Measurements from ENCODE around the gene GJA3. TPM values are rescaled to one million over a fixed set of nuclear protein-coding genes. Genes with fewer than 3 reads are reported as not detected.

The GJA3 gene
- total RNA-seq, 2 experiments from 2014 or later, result 0.39 to 0.54 TPM

GRCh38 chr13:20175406-20175794, 14.5 kb upstream of the GJA3 start:
- POLR2A ChIA-PET, result no interaction called here
- Mint-ChIP-seq H3K4me3 (no peak overlapping the region), H3K4me1 (peaks cover 5% of the 10 kb centered on the region), H3K9me3 (no peaks in the 10 kb centered on the region), H3K36me3 (no peaks in the 10 kb centered on the region), H3K27ac (no peak overlapping the region), H3K27me3 (peaks cover 72% of the 10 kb centered on the region)
- no peak for ATAC-seq (ENCODE audit: low read depth)
- no peak for DNase-seq

GRCh38 chr13:20174656-20175405, 14.0 kb upstream of the GJA3 start:
- POLR2A ChIA-PET, result no interaction called here
- Mint-ChIP-seq H3K27ac (no peak overlapping the region), H3K36me3 (no peaks in the 10 kb centered on the region)

GRCh38 chr13:20173116-20173746, 12.4 kb upstream of the GJA3 start:
- Mint-ChIP-seq H3K4me3 (no peak overlapping the region), H3K4me1 (peaks cover 11% of the 10 kb centered on the region), H3K36me3 (no peaks in the 10 kb centered on the region), H3K9me3 (no peaks in the 10 kb centered on the region), H3K27me3 (peaks cover 55% of the 10 kb centered on the region), H3K27ac (no peak overlapping the region)
- no peak for DNase-seq
- POLR2A ChIA-PET, result no interaction called here
- ATAC-seq (ENCODE audit: low read depth), result no peak

More at GRCh38 chr13:20174656-20175405, 14.0 kb upstream of the GJA3 start:
- no peak for DNase-seq
- peak; percentile 77 for ATAC-seq (ENCODE audit: low read depth)
- Mint-ChIP-seq H3K27me3 (peaks cover 67% of the 10 kb centered on the region), H3K4me1 (peaks cover 5% of the 10 kb centered on the region), H3K9me3 (no peaks in the 10 kb centered on the region), H3K4me3 (peak overlapping the region; percentile 6)

GRCh38 chr13:20171364-20171763, 10.5 kb upstream of the GJA3 start:
- Mint-ChIP-seq H3K36me3 (no peaks in the 10 kb centered on the region), H3K4me3 (no peak overlapping the region), H3K27me3 (peaks cover 49% of the 10 kb centered on the region), H3K9me3 (no peaks in the 10 kb centered on the region), H3K27ac (no peak overlapping the region), H3K4me1 (peaks cover 11% of the 10 kb centered on the region)
- POLR2A ChIA-PET, result no interaction called here
- ATAC-seq (ENCODE audit: low read depth), result no peak
- DNase-seq, result no peak

GRCh38 chr13:20170921-20171320, 10.1 kb upstream of the GJA3 start:
- H3K27me3 Mint-ChIP-seq, result peaks cover 49% of the 10 kb centered on the region

GRCh38 chr13:20168396-20168795, 7.5 kb upstream of the GJA3 start:
- H3K27me3 Mint-ChIP-seq, result peaks cover 29% of the 10 kb centered on the region
- POLR2A ChIA-PET, result no interaction called here
- H3K4me1 Mint-ChIP-seq, result peaks cover 8% of the 10 kb centered on the region
- ATAC-seq (ENCODE audit: low read depth), result no peak
- DNase-seq, result no peak
- no peak overlapping the region for H3K27ac Mint-ChIP-seq
- no peaks in the 10 kb centered on the region for H3K9me3 Mint-ChIP-seq
- no peaks in the 10 kb centered on the region for H3K36me3 Mint-ChIP-seq
- H3K4me3 Mint-ChIP-seq, result no peak overlapping the region

More at GRCh38 chr13:20170921-20171320, 10.1 kb upstream of the GJA3 start:
- Mint-ChIP-seq H3K4me3 (no peak overlapping the region), H3K27ac (no peak overlapping the region), H3K4me1 (peaks cover 11% of the 10 kb centered on the region), H3K36me3 (no peaks in the 10 kb centered on the region), H3K9me3 (no peaks in the 10 kb centered on the region)
- DNase-seq (no peak), ATAC-seq (ENCODE audit: low read depth) (no peak)
- POLR2A ChIA-PET, result no interaction called here

GRCh38 chr13:20165417-20166257, 4.8 kb upstream of the GJA3 start:
- Mint-ChIP-seq H3K36me3 (no peaks in the 10 kb centered on the region), H3K4me1 (peaks cover 11% of the 10 kb centered on the region), H3K4me3 (no peak overlapping the region), H3K27me3 (peaks cover 21% of the 10 kb centered on the region), H3K27ac (no peak overlapping the region), H3K9me3 (no peaks in the 10 kb centered on the region)
- DNase-seq (no peak), ATAC-seq (ENCODE audit: low read depth) (no peak)
- POLR2A ChIA-PET, result no interaction called here

GRCh38 chr13:20161951-20162300, 1.1 kb upstream of the GJA3 start:
- POLR2A ChIA-PET, result interaction anchor here (0.5 to 1.8 kb wide), 2 partner anchors 41 to 655 kb away, joined by 3 to 7 read pairs; no protein-coding TSS in a partner anchor
- H3K27me3 Mint-ChIP-seq, result peaks cover 35% of the 10 kb centered on the region
- ATAC-seq (ENCODE audit: low read depth), result no peak
- H3K27ac Mint-ChIP-seq, result no peak overlapping the region
- no peaks in the 10 kb centered on the region for H3K36me3 Mint-ChIP-seq
- H3K9me3 Mint-ChIP-seq, result no peaks in the 10 kb centered on the region
- H3K4me1 Mint-ChIP-seq, result peaks cover 12% of the 10 kb centered on the region
- DNase-seq, result no peak
- peak overlapping the region; percentile 78 for H3K4me3 Mint-ChIP-seq

GRCh38 chr13:20161275-20161950, 561 bp upstream of the GJA3 start:
- H3K4me1 Mint-ChIP-seq, result peaks cover 12% of the 10 kb centered on the region
- H3K27me3 Mint-ChIP-seq, result peaks cover 32% of the 10 kb centered on the region
- H3K4me3 Mint-ChIP-seq, result peak overlapping the region; percentile 79
- H3K9me3 Mint-ChIP-seq, result no peaks in the 10 kb centered on the region
- DNase-seq, result peak; percentile 74
- POLR2A ChIA-PET, result interaction anchor here (0.5 to 1.8 kb wide), 4 partner anchors 41 to 655 kb away, joined by 3 to 7 read pairs (median 4); no protein-coding TSS in a partner anchor
- H3K36me3 Mint-ChIP-seq, result no peaks in the 10 kb centered on the region
- ATAC-seq (ENCODE audit: low read depth), result peak; percentile 68
- no peak overlapping the region for H3K27ac Mint-ChIP-seq

- no peak overlapping the region for H3K27ac Mint-ChIP-seq
- DNase-seq (no peak), ATAC-seq (ENCODE audit: low read depth) (no peak)
- peak overlapping the region; percentile 87 for H3K4me3 Mint-ChIP-seq
- H3K4me1 Mint-ChIP-seq, result peaks cover 12% of the 10 kb centered on the region
- no peaks in the 10 kb centered on the region for H3K36me3 Mint-ChIP-seq
- POLR2A ChIA-PET, result interaction anchor here (1.7 to 1.8 kb wide), 2 partner anchors 39 to 41 kb away, joined by 4 to 7 read pairs; no protein-coding TSS in a partner anchor
- no peaks in the 10 kb centered on the region for H3K9me3 Mint-ChIP-seq
- peaks cover 26% of the 10 kb centered on the region for H3K27me3 Mint-ChIP-seq
These were observed 1.1 kb downstream of the GJA3 start for GRCh38 chr13:20159646-20160305.

GRCh38 chr13:20157151-20157796, 3.6 kb downstream of the GJA3 start:
- DNase-seq (no peak), ATAC-seq (ENCODE audit: low read depth) (no peak)
- Mint-ChIP-seq H3K9me3 (no peaks in the 10 kb centered on the region), H3K4me3 (no peak overlapping the region), H3K27me3 (peaks cover 29% of the 10 kb centered on the region), H3K4me1 (peaks cover 8% of the 10 kb centered on the region), H3K27ac (no peak overlapping the region), H3K36me3 (no peaks in the 10 kb centered on the region)
- POLR2A ChIA-PET, result no interaction called here

GRCh38 chr13:20156702-20157101, 4.2 kb downstream of the GJA3 start:
- no peak for DNase-seq
- H3K36me3 Mint-ChIP-seq, result no peaks in the 10 kb centered on the region
- ATAC-seq (ENCODE audit: low read depth), result no peak
- H3K27ac Mint-ChIP-seq, result no peak overlapping the region
- POLR2A ChIA-PET, result no interaction called here
- H3K9me3 Mint-ChIP-seq, result no peaks in the 10 kb centered on the region
- H3K27me3 Mint-ChIP-seq, result peaks cover 24% of the 10 kb centered on the region
- no peak overlapping the region for H3K4me3 Mint-ChIP-seq
- peaks cover 6% of the 10 kb centered on the region for H3K4me1 Mint-ChIP-seq
